HTR-8/SVneo (cell line): Measurements from ENCODE around the gene ATP1A4.

Experiments
- DNase-seq: peaks from one replicate; pipeline ENCODE4 v3.0.0; 2011; ENCODE audit warnings: low spot score, mixed read lengths; ENCODE audit not compliant: insufficient read length
- FAIRE-seq: peaks from 2 replicates; lab custom pipeline; 2011; peaks lifted over from hg19 to GRCh38; lab: Jason Lieb, UNC

Gene ATP1A4

GRCh38 chr1:160196143-160196542 is 44.7 kb downstream of the ATP1A4 start:
- no peak for FAIRE-seq

GRCh38 chr1:160197231-160197630 is 45.8 kb downstream of the ATP1A4 start:
- FAIRE-seq (no peak), DNase-seq (no peak)

More at GRCh38 chr1:160196143-160196542, 44.7 kb downstream of the ATP1A4 start:
- no peak for DNase-seq

- FAIRE-seq = no peak
- DNase-seq = no peak
Observed at GRCh38 chr1:160200786-160201185, 49.4 kb downstream of the ATP1A4 start.

DNA sequence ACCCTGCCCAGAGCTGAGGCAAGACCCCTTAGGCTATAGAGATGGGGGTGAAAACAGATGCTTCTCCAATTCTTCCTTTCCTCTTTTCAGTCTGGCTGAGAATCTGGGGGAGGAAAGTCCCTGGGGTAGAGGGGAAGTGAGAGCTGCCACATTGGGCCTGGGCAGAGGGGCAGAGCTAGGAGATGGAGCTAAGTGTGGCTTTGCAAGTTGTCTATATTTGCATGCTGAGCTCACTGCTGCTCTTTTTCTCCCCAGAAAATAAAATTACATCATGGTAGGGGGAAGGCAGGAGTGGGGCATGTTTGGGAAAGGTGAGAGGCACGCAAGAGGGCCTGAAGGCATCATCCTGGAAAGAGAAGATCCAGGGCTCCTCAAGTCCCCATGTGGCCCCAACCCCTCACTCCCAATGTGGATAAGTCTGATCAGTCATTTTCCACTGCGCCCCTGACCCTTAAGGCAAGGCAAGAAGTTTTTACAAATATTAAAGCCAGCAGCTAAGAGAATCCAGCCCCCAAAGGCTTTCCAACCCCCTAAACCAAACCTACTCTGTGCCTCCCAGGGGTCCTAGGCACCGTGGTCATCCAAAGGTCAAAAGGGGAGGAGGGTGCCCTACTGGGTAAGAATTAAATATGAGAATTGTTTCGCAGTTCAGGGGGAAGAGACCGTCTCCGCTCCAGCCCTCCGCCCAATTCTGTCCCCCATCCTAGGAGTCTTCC is 53.3 kb downstream of the ATP1A4 start:
- no peak for DNase-seq
- FAIRE-seq = no peak

- no peak for FAIRE-seq
- DNase-seq = peak; percentile 69
Observed at GRCh38 chr1:160205242-160206035, 54.0 kb downstream of the ATP1A4 start, which contains the start of gene PEA15. Gene PEA15, plus strand, starts transcription at chr1:160205384. Its CDS starts 6,161 bp downstream, at chr1:160211545.

- FAIRE-seq (no peak), DNase-seq (peak; percentile 48)
Observed at GRCh38 chr1:160206036-160206389, 54.6 kb downstream of the ATP1A4 start.

GRCh38 chr1:160206421-160207117 is 55.2 kb downstream of the ATP1A4 start:
- FAIRE-seq = no peak

GRCh38 chr1:160207118-160207650 is 55.8 kb downstream of the ATP1A4 start:
- FAIRE-seq = no peak

More at GRCh38 chr1:160206421-160207117, 55.2 kb downstream of the ATP1A4 start:
- peak; percentile 69 for DNase-seq

DNA sequence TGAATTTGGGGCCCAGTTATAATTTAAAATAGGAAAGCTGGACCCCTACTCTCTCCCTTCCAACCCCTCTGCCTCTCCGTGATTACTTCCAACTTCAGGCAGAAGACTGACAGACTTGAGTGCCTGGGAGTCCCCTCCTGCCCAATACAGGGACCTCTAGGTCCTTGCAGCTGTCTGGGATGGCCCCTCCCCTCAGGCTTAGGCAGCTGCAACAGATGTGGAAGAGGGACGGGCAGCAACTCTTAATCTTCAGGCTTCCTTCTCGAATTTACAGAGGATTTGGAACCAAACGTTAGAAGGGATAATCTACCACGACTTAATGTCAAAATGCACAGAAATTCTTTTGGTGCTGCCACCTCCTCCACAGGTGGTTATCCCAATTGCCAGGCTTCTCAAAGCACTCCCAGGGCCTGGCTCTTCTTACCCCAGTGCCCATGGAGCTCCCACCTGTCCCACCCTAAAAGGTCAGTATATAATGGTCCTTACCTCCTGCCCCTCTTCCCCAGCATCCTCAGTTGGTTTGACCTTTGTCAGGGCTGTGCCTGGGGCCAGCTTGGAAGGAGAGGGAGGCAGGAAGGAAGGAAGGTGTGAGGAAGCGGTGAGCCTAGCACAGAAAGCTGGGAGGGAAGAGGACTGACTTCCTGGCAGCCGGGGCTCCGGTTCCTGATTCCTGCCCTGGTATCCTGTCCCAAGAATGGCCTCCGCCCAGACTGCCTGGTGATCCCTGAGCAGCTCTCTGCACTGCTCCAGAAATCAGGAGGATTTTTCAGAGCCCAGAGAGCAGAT is 56.6 kb downstream of the ATP1A4 start:
- DNase-seq (no peak), FAIRE-seq (no peak)

More at GRCh38 chr1:160207118-160207650, 55.8 kb downstream of the ATP1A4 start:
- no peak for DNase-seq

DNA sequence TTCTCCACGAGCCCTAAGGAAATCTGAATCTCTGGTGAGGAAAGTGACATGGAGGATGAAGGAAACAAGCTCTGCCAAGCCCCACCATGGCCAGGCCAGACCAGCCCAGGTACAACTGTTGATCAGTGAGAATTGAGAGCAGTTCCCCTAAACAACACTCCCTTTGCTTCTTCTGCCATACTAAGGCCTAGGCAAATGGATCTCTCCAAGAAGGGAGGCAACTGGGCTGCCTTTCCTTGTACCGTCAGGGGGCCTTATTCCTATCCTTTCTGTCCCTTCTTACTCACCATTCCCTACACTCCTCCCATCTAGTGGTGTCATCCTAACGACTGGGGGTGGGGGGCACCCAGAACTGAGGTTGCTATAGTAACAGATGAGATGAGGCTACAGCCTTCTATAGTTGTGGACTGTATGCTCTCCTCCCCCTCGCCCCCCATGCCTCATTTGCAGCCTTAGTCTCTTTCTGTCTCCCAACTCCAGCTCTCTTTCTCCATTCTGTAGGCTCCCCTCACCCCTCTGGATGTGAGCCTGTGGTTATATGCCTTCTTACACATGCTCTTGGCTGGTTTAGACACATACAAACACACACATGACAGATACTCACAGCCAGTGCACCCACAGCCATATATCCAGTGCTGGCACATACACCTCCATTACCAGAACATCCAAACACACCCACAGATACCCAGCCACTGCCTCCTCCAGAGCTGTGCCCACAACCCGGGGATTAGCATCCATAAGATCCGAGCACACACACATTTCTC is 57.3 kb downstream of the ATP1A4 start:
- DNase-seq (no peak), FAIRE-seq (no peak)

DNA sequence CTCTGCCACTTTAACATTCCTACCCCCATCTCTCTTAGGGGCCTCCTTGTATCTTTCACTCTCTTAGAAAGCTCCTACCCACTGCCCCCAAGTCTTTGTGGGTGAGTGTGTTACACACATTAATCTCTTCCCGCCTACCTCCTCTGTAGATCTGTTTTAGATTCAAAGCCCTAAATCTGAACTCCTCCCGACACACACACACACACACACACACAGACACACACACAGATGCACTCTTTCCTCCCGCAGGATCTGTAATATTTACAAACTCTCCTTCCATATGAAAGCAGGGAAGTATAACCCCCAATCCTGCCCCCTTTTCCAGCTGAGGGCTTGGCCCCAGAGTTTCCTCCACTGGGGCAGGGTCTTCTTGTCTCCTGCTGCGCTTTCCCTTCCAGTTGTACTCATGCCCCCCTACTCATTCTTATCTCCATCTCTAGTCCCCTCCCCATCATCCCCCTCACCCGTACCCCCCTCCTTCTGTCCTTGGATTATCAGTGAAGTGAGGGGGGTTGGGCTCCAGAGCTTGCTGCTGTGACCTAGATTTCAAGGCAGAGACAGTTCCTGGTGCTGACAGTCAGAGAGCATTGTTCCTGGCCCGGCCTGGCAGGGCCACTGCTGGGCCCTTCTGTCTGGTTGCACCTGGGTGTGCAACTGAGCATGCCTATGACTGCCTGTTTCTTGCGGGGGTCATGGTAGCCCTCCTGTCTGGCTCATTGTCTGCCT is 58.1 kb downstream of the ATP1A4 start:
- DNase-seq (no peak), FAIRE-seq (no peak)

GRCh38 chr1:160210561-160210960 is 59.2 kb downstream of the ATP1A4 start:
- no peak for DNase-seq

GRCh38 chr1:160211046-160211790 is 59.8 kb downstream of the ATP1A4 start:
- DNase-seq (no peak), FAIRE-seq (no peak)

More at GRCh38 chr1:160210561-160210960, 59.2 kb downstream of the ATP1A4 start:
- FAIRE-seq = no peak

GRCh38 chr1:160214481-160215140 is 63.2 kb downstream of the ATP1A4 start:
- DNase-seq (no peak), FAIRE-seq (no peak)

DNA sequence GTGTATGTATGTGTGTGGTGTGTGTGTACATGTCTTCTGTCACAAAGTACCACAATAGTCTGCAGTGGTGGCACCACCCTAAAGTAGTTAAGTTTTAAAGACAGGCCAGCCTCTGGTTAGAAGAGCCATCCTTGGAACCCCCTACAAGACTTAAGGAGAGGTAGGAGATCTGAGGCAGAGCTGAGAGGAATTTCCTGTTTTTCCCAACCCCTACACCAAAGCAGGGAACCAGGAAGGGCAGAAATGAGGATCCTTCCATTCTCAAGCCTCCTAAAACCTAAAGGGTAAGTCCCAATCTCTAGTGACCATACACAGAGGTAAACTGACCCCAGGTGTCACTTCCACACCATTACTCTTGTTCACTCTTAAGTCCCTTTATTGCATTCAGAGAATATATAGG is 64.9 kb downstream of the ATP1A4 start:
- no peak for FAIRE-seq
- no peak for DNase-seq

- FAIRE-seq (no peak), DNase-seq (no peak)
Observed at GRCh38 chr1:160217481-160218051, 66.2 kb downstream of the ATP1A4 start.
